Fibroblast of skin of scalp (primary cell): ENCODE measurements around the gene ZBTB16.

Experiments used
- DNase-seq: peaks from one replicate; pipeline ENCODE4 v3.0.0-alpha.2; 2013

ZBTB16 gene

DNA sequence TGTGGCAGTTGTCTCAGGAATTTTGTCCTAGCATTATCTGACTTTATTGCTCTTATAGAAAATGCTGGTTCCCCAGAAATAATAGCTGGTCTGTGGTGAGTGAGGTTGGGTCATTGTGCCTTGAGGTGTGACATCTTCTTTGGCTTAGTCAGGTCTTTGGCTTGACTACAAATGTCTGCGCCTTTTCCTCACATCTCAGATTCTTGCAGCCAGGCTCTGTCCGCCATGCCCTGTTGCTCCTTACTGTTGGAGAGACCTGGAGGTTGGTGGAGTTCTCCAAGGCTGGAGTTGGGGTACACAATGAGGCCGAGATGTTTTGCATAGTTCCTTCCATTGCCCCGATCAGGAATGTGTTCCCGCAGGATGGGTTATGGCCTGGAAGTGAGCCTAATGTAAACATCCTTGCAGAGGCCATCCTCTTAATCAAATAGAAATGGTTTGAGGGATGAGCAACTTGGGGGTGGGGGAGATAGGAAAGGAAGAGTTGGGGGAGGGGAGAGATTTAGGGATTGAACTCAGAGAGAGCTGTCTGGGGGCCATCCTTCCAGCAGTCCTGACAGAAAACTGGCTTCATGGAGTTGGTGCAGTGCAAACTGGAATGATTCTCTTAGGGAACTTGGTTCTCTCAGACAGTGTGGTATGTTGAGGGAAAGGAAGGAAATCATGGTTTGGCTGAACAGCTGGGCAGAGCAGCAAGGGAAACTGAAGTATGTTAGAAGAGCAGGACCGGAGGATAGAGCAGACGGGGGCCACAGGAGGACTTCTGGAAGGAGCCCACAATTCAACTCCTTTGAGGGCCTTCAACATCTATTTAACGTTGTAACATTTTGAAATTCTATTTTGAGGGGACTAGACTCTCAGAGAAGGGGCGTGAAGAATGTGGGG lies 49.9 kb downstream of the ZBTB16 start:
- no peak for DNase-seq

GRCh38 chr11:114110123-114110522 lies 50.6 kb downstream of the ZBTB16 start:
- DNase-seq: no peak

- no peak for DNase-seq
Observed at GRCh38 chr11:114110952-114111947, 51.7 kb downstream of the ZBTB16 start.

DNA sequence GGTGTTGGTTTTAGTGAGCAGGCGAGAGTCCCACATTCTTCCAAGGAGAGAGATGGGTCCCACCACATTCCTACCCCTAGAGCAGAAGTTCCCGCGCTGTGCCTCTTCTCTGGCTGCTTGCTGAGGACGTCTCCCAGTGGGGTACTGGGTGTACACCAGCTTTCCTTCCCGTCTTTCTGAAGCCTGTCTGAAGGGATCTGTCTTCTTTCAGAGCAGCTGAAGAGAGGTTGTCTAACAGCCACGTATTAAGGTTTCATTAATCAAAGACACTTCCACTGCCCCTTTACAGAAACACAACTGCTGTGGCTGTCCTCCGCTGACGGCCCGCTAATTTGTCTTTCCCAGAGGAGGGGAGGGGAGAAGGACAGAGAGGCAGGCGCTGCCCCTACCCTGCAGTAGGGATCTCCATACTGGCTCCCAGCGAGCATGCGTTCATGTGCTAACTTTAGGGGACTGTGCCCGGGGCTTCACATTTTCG lies 56.0 kb downstream of the ZBTB16 start:
- no peak for DNase-seq

GRCh38 chr11:114116357-114116756 lies 56.8 kb downstream of the ZBTB16 start:
- DNase-seq: no peak

GRCh38 chr11:114116800-114117199 lies 57.3 kb downstream of the ZBTB16 start:
- DNase-seq: no peak

DNA sequence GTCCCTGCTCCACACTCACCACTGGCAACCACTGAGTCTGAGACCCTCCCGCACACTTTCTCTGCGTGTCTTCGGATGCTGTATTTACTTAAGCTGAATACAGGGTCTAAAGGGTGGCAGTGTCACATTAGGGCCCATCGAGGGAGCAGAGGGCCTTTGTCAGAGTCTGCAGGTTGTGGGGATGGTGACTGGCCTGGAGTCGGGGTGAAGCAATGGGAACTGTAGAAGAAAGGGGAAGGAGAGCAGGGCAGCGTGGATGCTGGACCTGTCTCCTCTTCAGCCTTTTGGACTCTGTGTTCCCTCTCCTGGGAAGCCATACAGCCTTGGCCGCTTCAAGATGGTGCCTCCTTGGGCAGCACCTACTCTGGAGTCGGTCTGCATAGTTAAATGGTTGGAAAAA lies 61.1 kb downstream of the ZBTB16 start:
- no peak for DNase-seq

GRCh38 chr11:114121138-114121537 lies 61.6 kb downstream of the ZBTB16 start:
- DNase-seq: no peak

GRCh38 chr11:114121804-114122504 lies 62.4 kb downstream of the ZBTB16 start:
- DNase-seq: no peak

- DNase-seq: no peak
Observed at GRCh38 chr11:114122686-114123085, 63.2 kb downstream of the ZBTB16 start.

DNA sequence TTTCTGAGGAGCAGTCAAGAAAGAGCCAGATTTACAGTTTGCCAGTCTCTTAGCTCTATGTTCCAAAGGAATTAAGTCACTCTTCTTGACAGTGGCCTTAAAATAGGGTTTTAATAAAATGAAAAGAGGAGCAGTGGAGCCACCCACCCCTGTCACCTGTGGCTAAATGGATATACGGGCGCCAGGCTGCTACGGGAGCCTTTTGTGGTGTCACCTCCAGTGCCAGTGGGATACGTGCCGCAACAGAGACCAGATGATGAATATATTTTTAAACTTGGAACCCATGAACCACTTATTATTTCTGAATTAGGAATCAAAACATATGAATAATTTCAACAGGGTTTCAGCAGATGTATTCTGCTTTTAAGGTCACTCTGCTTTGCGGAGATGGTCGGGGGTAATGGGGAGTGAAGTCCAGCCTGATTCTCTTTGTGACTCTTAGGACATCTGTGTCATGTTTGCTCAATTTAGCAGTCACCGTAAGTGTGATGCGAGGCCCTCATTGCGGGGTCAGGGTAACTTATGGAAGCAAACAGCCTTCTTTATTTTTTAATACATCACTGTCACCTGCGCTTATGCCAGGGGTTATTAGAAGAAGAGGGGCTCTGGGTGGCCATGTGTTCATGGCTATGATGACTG lies 64.3 kb downstream of the ZBTB16 start:
- DNase-seq: no peak

DNA sequence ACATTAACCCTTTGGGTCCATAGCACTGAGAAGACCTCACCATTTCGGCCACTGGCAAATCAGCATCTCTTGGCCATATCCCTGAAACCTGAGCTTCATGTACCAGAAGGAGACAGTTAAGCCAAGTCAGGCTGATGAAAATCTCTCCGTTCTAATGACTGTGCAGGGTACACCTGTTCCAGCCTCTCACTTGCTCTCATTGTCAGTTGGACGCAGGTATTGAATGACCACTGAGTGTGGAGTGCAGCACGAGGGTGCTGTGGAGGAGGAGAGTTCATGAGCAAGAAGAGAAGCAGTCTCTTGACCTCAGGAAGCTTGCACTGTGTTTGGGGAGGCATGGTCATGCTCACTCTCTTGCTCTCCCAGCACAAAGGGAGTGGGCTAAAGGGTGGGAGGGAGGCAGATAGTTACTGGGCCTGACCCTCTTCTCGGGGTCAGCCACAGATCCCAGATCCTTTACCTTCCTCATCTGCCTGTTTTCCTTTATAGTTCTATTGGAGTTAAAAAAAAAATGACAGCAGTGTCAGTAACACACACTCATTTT lies 65.2 kb downstream of the ZBTB16 start:
- no peak for DNase-seq

DNA sequence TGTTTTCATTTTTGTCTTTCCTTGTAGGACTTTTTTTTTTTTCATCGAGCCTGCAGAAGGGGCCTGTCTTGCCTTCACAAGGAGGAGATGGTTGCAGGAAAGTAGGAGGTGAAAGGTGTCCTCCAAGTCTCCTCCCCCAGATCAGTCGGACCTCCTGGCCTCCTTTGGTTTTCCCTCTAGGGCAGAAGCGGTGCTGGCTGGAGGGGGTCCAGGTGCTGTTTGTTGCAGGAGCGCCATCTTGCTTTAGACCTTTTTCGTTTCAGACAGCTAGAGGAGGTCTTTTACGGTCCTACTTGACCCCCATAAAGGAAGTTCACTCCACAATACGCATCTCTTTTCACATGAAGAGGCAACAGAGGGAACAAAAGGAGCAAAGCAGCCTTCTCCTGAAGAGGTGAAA lies 66.0 kb downstream of the ZBTB16 start:
- no peak for DNase-seq

DNA sequence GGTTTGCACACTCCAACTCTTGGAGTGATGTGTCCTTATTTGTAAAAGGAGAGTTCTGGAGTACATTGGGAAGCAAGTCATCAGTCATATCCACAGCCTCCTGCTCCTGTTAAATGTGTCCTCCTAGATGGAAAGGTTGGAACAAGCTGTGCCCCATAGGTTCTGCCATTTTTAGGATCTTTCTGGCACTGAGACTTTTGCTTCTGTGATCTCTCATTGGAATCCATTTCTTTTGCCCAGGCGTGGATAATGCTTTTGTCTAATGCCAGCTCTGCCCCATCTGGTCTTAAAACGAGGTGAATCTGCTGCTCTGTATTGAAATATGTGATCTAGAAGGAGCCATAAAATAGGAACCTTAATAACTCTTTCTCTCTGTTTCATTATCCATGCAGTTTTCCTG lies 66.4 kb downstream of the ZBTB16 start:
- no peak for DNase-seq

- no peak for DNase-seq
Observed at GRCh38 chr11:114128399-114128798, 68.9 kb downstream of the ZBTB16 start.

- DNase-seq: no peak
Observed at GRCh38 chr11:114129142-114129541, 69.6 kb downstream of the ZBTB16 start.

GRCh38 chr11:114129699-114130098 lies 70.2 kb downstream of the ZBTB16 start:
- no peak for DNase-seq

GRCh38 chr11:114130115-114130576 lies 70.6 kb downstream of the ZBTB16 start:
- no peak for DNase-seq

DNA sequence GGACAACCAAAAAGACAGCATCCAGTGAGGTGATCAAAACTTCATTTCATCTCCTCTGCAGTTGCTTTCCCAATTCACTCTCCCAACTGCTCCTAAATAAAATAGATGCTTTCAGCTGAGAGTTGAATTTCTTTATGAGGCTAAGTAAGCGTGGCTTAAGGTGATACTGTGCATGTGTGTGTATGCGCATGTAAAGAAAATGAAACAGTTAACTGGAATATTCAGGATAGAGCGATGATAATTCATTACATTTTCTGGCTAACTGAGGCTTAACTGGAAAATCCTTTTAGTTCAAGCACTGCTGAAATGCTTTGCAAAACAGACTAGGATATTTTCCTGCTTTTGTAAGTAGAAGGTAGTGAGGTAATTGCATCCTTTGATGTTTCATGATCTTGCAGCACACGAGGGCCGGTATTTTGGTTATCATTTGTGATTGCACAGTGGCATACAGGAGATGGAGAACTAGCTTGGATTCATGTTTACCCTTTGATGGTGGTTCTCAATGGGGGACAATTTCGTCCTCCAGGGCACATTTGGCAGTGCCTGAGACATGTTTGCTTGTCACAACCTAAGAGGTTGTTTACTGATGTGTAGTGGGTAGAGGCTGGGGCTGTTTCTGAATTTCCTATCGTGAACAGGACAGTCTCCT lies 71.2 kb downstream of the ZBTB16 start:
- DNase-seq: no peak

DNA sequence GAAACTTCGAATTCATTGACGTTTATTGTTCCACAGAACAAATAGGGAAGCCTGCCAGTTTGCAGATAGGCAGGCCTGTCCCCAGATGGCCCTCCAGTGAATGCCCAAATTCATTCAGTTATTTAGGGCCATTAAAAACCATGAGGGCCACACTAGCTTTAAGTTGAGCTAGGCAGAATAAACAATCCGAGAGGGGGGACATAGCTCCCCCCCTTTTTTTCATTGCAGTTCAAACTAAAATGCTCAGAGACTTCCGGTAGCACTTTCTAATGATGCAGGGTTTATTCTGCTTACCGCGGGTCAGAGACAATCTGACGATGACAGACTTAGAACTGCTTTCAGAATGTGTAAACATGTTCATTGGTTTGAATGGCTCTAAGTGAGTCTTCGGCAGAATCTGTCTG lies 72.0 kb downstream of the ZBTB16 start:
- DNase-seq: no peak

DNA sequence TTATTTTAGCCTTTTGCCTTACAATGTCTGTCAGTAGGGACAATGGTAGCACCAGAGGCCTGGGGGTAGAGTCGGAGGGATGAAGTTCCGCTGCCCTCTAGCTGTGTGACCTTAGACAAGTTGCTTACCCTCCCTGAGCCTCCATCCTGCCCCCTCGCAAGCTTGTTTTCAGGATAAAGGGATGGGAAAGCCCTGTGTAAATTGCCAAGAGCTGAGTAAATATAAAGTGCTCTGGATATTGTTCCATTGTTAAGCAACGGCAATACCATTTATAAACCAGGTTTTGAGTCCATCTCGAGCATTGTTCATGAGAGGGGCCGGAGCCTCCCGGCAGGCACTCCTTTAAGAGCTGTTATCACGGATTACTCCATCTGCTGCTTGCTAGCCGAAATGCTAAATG lies 72.9 kb downstream of the ZBTB16 start:
- DNase-seq: no peak
